GM12878 (cell line): ENCODE results near the gene LRR1.

ENCODE experiments used
- DPF2 ChIP-seq: fragments of 450-650 bp; IDR thresholded peaks from 2 replicates; pipeline ENCODE4 v1.6.1; 2017; ENCODE audit warnings: mild to moderate bottlenecking
- FOS ChIP-seq: IDR thresholded peaks from 3 replicates; pipeline ENCODE4 v1.6.1; 2011; ENCODE audit warnings: borderline replicate concordance; ENCODE audit not compliant: insufficient read length; ENCODE audit errors: extremely low read depth
- NBN ChIP-seq: fragments of 450-650 bp; IDR thresholded peaks from 2 replicates; pipeline ENCODE4 v1.6.1; 2016
- NFIC ChIP-seq: IDR thresholded peaks from 2 replicates; pipeline ENCODE4 v1.6.1; 2012; ENCODE audit warnings: low read depth, mild to moderate bottlenecking, inconsistent platforms, low read length, moderate library complexity
- NR2C2 ChIP-seq: IDR thresholded peaks from 2 replicates; pipeline ENCODE4 v1.6.1; 2011; ENCODE audit warnings: borderline replicate concordance, low read depth; ENCODE audit not compliant: control insufficient read depth, insufficient read length
- SMARCA5 ChIP-seq: fragments of 450-650 bp; IDR thresholded peaks from 2 replicates; pipeline ENCODE4 v1.6.1; 2017; ENCODE audit warnings: mild to moderate bottlenecking
- SRF ChIP-seq, 2 experiments: IDR thresholded peaks; 2 replicates each; pipeline ENCODE4 v1.6.1; 2011; ENCODE audit warnings: low read depth in 2 of 2, low read length in 2 of 2, mild to moderate bottlenecking in 1 of 2, moderate library complexity in 1 of 2
- TAF1 ChIP-seq: IDR thresholded peaks from 2 replicates; pipeline ENCODE4 v1.6.1; 2011; ENCODE audit warnings: mild to moderate bottlenecking, low read depth, low read length, borderline replicate concordance
- WRNIP1 ChIP-seq: IDR thresholded peaks from 2 replicates; pipeline ENCODE4 v1.6.1; 2011; ENCODE audit warnings: low read depth, low read length, improper control_type of control experiment, borderline replicate concordance
- ZNF274 ChIP-seq: IDR thresholded peaks from one replicate; pipeline ENCODE4 v1.8.0; 2011; ENCODE audit not compliant: insufficient read length, insufficient read depth
- ZNF384 ChIP-seq: IDR thresholded peaks from 2 replicates; pipeline ENCODE4 v1.6.1; 2012; ENCODE audit warnings: low read depth, mild to moderate bottlenecking, low read length, improper control_type of control experiment, borderline replicate concordance
- TF ChIP-seq, protein P1 (sequence below), 3 experiments: IDR thresholded peaks in 2 of 3; conservative IDR thresholded peaks in 1 of 3; 2 replicates each; pipeline ENCODE4 v1.5.1; 2011; ENCODE audit warnings: low read depth in 3 of 3, low read length in 3 of 3, mild to moderate bottlenecking in 3 of 3, control low read depth in 2 of 3, moderate library complexity in 2 of 3, inconsistent platforms in 1 of 3, mixed read lengths in 1 of 3; ENCODE audit not compliant: control insufficient read depth in 2 of 3, insufficient read depth in 1 of 3; ENCODE audit errors: extremely low read depth in 1 of 3
- TF ChIP-seq, protein P2 (sequence below): fragments of 450-650 bp; IDR thresholded peaks from 2 replicates; pipeline ENCODE4 v1.6.1; 2017; ENCODE audit warnings: mild to moderate bottlenecking, moderate library complexity

DNA sequence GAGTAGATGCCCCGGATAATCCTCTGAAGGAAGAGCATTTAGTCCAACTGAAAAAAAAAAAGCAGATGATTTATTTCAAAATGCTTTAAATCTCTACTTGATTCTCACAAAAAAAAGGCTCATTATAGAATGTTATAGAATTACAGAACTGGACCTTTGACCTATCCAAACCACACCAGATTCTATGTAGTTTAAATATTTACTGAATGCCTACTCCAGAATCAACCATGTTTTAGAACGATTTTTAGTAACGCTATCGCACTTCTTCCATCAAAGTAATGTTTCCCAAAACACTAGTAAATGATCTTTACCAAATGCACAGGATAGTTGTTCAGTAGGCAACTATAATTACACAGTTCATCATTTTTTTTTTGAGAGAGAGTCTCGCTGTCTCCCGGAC is 15.1 kb upstream of the LRR1 start:
- TF ChIP-seq NBN (no peak), SMARCA5 (no peak), SRF (IDR thresholded peaks at IDR 0.05; ENCODE audit: low read depth in 2 of 2, low read length in 2 of 2) (no peak), ZNF274 (no peak), NR2C2 (no peak), TAF1 (no peak), DPF2 (no peak), WRNIP1 (no peak), FOS (no peak), ZNF384 (no peak), NFIC (no peak)
- TF ChIP-seq, protein P1, sequence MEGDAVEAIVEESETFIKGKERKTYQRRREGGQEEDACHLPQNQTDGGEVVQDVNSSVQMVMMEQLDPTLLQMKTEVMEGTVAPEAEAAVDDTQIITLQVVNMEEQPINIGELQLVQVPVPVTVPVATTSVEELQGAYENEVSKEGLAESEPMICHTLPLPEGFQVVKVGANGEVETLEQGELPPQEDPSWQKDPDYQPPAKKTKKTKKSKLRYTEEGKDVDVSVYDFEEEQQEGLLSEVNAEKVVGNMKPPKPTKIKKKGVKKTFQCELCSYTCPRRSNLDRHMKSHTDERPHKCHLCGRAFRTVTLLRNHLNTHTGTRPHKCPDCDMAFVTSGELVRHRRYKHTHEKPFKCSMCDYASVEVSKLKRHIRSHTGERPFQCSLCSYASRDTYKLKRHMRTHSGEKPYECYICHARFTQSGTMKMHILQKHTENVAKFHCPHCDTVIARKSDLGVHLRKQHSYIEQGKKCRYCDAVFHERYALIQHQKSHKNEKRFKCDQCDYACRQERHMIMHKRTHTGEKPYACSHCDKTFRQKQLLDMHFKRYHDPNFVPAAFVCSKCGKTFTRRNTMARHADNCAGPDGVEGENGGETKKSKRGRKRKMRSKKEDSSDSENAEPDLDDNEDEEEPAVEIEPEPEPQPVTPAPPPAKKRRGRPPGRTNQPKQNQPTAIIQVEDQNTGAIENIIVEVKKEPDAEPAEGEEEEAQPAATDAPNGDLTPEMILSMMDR (IDR thresholded peaks at IDR 0.05 in 2 of 3, conservative IDR thresholded peaks at IDR 0.05 in 1 of 3; ENCODE audit: control insufficient read depth in 2 of 3, extremely low read depth in 1 of 3, insufficient read depth in 1 of 3, low read depth in 3 of 3, low read length in 3 of 3): no peak
- TF ChIP-seq, protein P2, sequence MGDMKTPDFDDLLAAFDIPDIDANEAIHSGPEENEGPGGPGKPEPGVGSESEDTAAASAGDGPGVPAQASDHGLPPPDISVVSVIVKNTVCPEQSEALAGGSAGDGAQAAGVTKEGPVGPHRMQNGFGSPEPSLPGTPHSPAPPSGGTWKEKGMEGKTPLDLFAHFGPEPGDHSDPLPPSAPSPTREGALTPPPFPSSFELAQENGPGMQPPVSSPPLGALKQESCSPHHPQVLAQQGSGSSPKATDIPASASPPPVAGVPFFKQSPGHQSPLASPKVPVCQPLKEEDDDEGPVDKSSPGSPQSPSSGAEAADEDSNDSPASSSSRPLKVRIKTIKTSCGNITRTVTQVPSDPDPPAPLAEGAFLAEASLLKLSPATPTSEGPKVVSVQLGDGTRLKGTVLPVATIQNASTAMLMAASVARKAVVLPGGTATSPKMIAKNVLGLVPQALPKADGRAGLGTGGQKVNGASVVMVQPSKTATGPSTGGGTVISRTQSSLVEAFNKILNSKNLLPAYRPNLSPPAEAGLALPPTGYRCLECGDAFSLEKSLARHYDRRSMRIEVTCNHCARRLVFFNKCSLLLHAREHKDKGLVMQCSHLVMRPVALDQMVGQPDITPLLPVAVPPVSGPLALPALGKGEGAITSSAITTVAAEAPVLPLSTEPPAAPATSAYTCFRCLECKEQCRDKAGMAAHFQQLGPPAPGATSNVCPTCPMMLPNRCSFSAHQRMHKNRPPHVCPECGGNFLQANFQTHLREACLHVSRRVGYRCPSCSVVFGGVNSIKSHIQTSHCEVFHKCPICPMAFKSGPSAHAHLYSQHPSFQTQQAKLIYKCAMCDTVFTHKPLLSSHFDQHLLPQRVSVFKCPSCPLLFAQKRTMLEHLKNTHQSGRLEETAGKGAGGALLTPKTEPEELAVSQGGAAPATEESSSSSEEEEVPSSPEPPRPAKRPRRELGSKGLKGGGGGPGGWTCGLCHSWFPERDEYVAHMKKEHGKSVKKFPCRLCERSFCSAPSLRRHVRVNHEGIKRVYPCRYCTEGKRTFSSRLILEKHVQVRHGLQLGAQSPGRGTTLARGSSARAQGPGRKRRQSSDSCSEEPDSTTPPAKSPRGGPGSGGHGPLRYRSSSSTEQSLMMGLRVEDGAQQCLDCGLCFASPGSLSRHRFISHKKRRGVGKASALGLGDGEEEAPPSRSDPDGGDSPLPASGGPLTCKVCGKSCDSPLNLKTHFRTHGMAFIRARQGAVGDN: no peak
